ENCODE data around the gene RMI2.

GRCh38 chr16:11306381-11306780 is 38.9 kb upstream of the RMI2 start:
- TF ChIP-seq CTCF (IDR thresholded peaks at IDR 0.05): no peak
- TF ChIP-seq EP300 (IDR thresholded peaks at IDR 0.05): no peak
- no peak for TF ChIP-seq POLR2A (IDR thresholded peaks at IDR 0.05)
- TF ChIP-seq POLR2AphosphoS5 (IDR thresholded peaks at IDR 0.05): no peak
